Cardiac septum (tissue), 1 donor: ENCODE data around the gene GRM7. TPM values are rescaled to one million over a fixed set of nuclear protein-coding genes. Genes with fewer than 3 reads are reported as not detected.

Source experiments
- DNase-seq: peaks from one replicate; pipeline ENCODE4 v3.0.0-alpha.2; 2020; ENCODE audit warnings: low spot score
- intact Hi-C: fragments of 100-400 bp; cut with DNase I; formaldehyde crosslinking; loops from one replicate; pipeline ENCODE4 v1.14.0; 2022
- total RNA-seq: library from RNA; stranded (reverse); fragmentation: NEBNext Ultra II Directional; extraction: Animal tissue kit (Norgen Biotek cat#: 25700); gene quantifications from one replicate; pipeline ENCODE4 v1.2.1, GENCODE V29; 2021
- donor health status: DM: no; HTN: no; CAD: no.

The GRM7 gene
- total RNA-seq, 1 donor from 2014 or later, result not detected

GRCh38 chr3:7512048-7512447 lies 651.1 kb downstream of the GRM7 start:
- no peak for DNase-seq
- intact Hi-C loops, result no loop called here

GRCh38 chr3:7518026-7518425 lies 657.1 kb downstream of the GRM7 start:
- no peak for DNase-seq
- intact Hi-C loops, result no loop called here

GRCh38 chr3:7518456-7518855 lies 657.5 kb downstream of the GRM7 start:
- intact Hi-C loops, result no loop called here
- no peak for DNase-seq

- intact Hi-C loops, result no loop called here
- no peak for DNase-seq
Measured at GRCh38 chr3:7520059-7520458, 659.1 kb downstream of the GRM7 start.

GRCh38 chr3:7520593-7520992 lies 659.7 kb downstream of the GRM7 start:
- DNase-seq, result no peak
- intact Hi-C loops, result no loop called here

- intact Hi-C loops, result no loop called here
- no peak for DNase-seq
Measured at GRCh38 chr3:7536510-7536909, 675.6 kb downstream of the GRM7 start.

GRCh38 chr3:7536921-7537320 lies 676.0 kb downstream of the GRM7 start:
- intact Hi-C loops, result no loop called here
- DNase-seq, result no peak

GRCh38 chr3:7543294-7543880 lies 682.5 kb downstream of the GRM7 start:
- intact Hi-C loops, result loop anchor here (10.0 kb wide), 2 partner anchors 259 to 549 kb away; no protein-coding TSS in a partner anchor
- DNase-seq, result no peak

- intact Hi-C loops, result loop anchor here (10.0 kb wide), 2 partner anchors 261 to 551 kb away; no protein-coding TSS in a partner anchor
- no peak for DNase-seq
Measured at GRCh38 chr3:7545334-7545733, 684.4 kb downstream of the GRM7 start.

GRCh38 chr3:7546253-7546652 lies 685.3 kb downstream of the GRM7 start:
- intact Hi-C loops, result loop anchor here (10.0 kb wide), 2 partner anchors 261 to 551 kb away; no protein-coding TSS in a partner anchor

GRCh38 chr3:7547826-7548225 lies 686.9 kb downstream of the GRM7 start:
- intact Hi-C loops, result loop anchor here (10.0 kb wide), 2 partner anchors 263 to 553 kb away; no protein-coding TSS in a partner anchor

More at GRCh38 chr3:7546253-7546652, 685.3 kb downstream of the GRM7 start:
- DNase-seq, result no peak

GRCh38 chr3:7562892-7563291 lies 702.0 kb downstream of the GRM7 start:
- intact Hi-C loops, result no loop called here
- DNase-seq, result no peak

More at GRCh38 chr3:7547826-7548225, 686.9 kb downstream of the GRM7 start:
- no peak for DNase-seq

GRCh38 chr3:7565574-7565973 lies 704.7 kb downstream of the GRM7 start:
- DNase-seq, result no peak
- intact Hi-C loops, result no loop called here

- no peak for DNase-seq
- intact Hi-C loops, result no loop called here
Measured at GRCh38 chr3:7567160-7567559, 706.2 kb downstream of the GRM7 start.

GRCh38 chr3:7568526-7569184 lies 707.7 kb downstream of the GRM7 start:
- DNase-seq, result no peak
- intact Hi-C loops, result no loop called here

GRCh38 chr3:7573330-7573729 lies 712.4 kb downstream of the GRM7 start:
- intact Hi-C loops, result no loop called here
- DNase-seq, result no peak

- intact Hi-C loops, result no loop called here
- no peak for DNase-seq
Measured at GRCh38 chr3:7574435-7574834, 713.5 kb downstream of the GRM7 start.

GRCh38 chr3:7576071-7576470 lies 715.2 kb downstream of the GRM7 start:
- DNase-seq, result no peak
- intact Hi-C loops, result no loop called here

GRCh38 chr3:7576506-7576905 lies 715.6 kb downstream of the GRM7 start:
- no peak for DNase-seq
- intact Hi-C loops, result no loop called here

GRCh38 chr3:7577513-7577912 lies 716.6 kb downstream of the GRM7 start:
- DNase-seq, result no peak
- intact Hi-C loops, result no loop called here

- intact Hi-C loops, result no loop called here
- DNase-seq, result no peak
Measured at GRCh38 chr3:7581831-7582230, 720.9 kb downstream of the GRM7 start.
